Hepatocyte (in vitro differentiated cells): ENCODE results near the gene CD160. TPM values are rescaled to one million over a fixed set of nuclear protein-coding genes. Genes with fewer than 3 reads are reported as not detected.

ENCODE experiments used
- DNase-seq: peaks from one replicate; pipeline ENCODE4 v3.0.0-alpha.2; 2016; ENCODE audit warnings: low spot score
- H2AFZ ChIP-seq: fragments of 200-600 bp; sonication (generic); 2 replicates; pipeline ENCODE4 v1.6.0; 2016; ENCODE audit warnings: antibody characterized with exemption, mild to moderate bottlenecking
- H3K27ac ChIP-seq: fragments of 200-600 bp; sonication (generic); 2 replicates; pipeline ENCODE4 v1.5.1; 2016; ENCODE audit warnings: mild to moderate bottlenecking
- H3K27me3 ChIP-seq: fragments of 200-600 bp; sonication (generic); 2 replicates; pipeline ENCODE4 v1.6.1; 2016
- H3K36me3 ChIP-seq: fragments of 200-600 bp; sonication (generic); replicated peaks from 2 replicates; pipeline ENCODE4 v1.5.1; 2016; ENCODE audit warnings: low read depth; ENCODE audit not compliant: insufficient read depth
- H3K4me1 ChIP-seq: fragments of 200-600 bp; sonication (generic); 2 replicates; pipeline ENCODE4 v1.5.1; 2016; ENCODE audit warnings: mild to moderate bottlenecking, moderate library complexity; ENCODE audit not compliant: insufficient read depth
- H3K4me2 ChIP-seq: fragments of 200-600 bp; sonication (generic); 2 replicates; pipeline ENCODE4 v1.6.0; 2016
- H3K4me3 ChIP-seq: fragments of 200-600 bp; sonication (generic); 2 replicates; pipeline ENCODE4 v1.5.1; 2016; ENCODE audit warnings: mild to moderate bottlenecking
- H3K79me2 ChIP-seq: fragments of 200-600 bp; sonication (generic); 2 replicates; pipeline ENCODE4 v1.6.0; 2017; ENCODE audit warnings: mild to moderate bottlenecking
- H3K9me2 ChIP-seq: fragments of 200-600 bp; sonication (generic); replicated peaks from 2 replicates; pipeline ENCODE4 v1.6.0; 2017; ENCODE audit warnings: mild to moderate bottlenecking; ENCODE audit not compliant: insufficient read depth
- H3K9me3 ChIP-seq: fragments of 200-600 bp; sonication (generic); 2 replicates; pipeline ENCODE4 v1.5.1; 2016; ENCODE audit warnings: low read depth, mild to moderate bottlenecking
- H4K20me1 ChIP-seq: fragments of 200-600 bp; sonication (generic); 2 replicates; pipeline ENCODE4 v1.6.0; 2016; ENCODE audit warnings: mild to moderate bottlenecking; ENCODE audit not compliant: insufficient read depth, poor library complexity, severe bottlenecking
- CTCF ChIP-seq: fragments of 200-600 bp; sonication (generic); IDR thresholded peaks from 2 replicates; pipeline ENCODE4 v1.5.1; 2016; ENCODE audit warnings: antibody characterized with exemption, mild to moderate bottlenecking; ENCODE audit not compliant: poor library complexity
- EZH2 ChIP-seq: fragments of 200-600 bp; sonication (generic); IDR thresholded peaks from 2 replicates; pipeline ENCODE4 v1.6.1; 2016; ENCODE audit warnings: antibody characterized with exemption, mild to moderate bottlenecking, borderline replicate concordance
- EZH2phosphoT487 ChIP-seq: fragments of 200-600 bp; sonication (generic); IDR thresholded peaks from one replicate; pipeline ENCODE4 v1.6.1; 2018; ENCODE audit warnings: antibody characterized with exemption, mild to moderate bottlenecking, low read depth, moderate library complexity; ENCODE audit not compliant: unreplicated experiment, severe bottlenecking
- WGBS: methylation state at CpG from one replicate; pipeline ENCODE4 v1.1.6; 2016; ENCODE audit warnings: low lambda C conversion rate; ENCODE audit errors: missing lambda C conversion rate; 5-methylcytosine and 5-hydroxymethylcytosine counted together
- polyA plus RNA-seq: library from polyadenylated mRNA; unstranded; fragments of >200 nt; fragmentation: Nextera tagmentation; extraction: Ambion mirVana; gene quantifications from 2 replicates; pipeline ENCODE4 v1.2.1, GENCODE V29; 2016
- total RNA-seq: library from RNA; depleted of rRNA; stranded (reverse); fragments of >200 nt; gene quantifications from 2 replicates; pipeline ENCODE4 v1.2.3, GENCODE V29; 2014

CD160 gene
- total and polyA plus RNA-seq, 2 experiments from 2014 or later: not detected

- H3K27ac ChIP-seq: no peak overlapping the region
- whole genome bisulfite sequencing: 92% methylated on average over 3 of the region's 3 CpGs
Measured at GRCh38 chr1:145696630-145696960, 22.7 kb upstream of the CD160 start.

GRCh38 chr1:145701306-145701862, 17.9 kb upstream of the CD160 start:
- no peaks in the 10 kb centered on the region for H3K9me2 ChIP-seq
- H3K4me2 ChIP-seq: no peak overlapping the region
- TF ChIP-seq CTCF (no peak), EZH2 (no peak), EZH2phosphoT487 (no peak)
- 57% methylated on average over 2 of the region's 2 CpGs for WGBS
- H3K4me3 ChIP-seq: no peak overlapping the region
- no peaks in the 10 kb centered on the region for H3K27me3 ChIP-seq
- no peak overlapping the region for H3K27ac ChIP-seq
- DNase-seq: no peak
- H3K9me3 ChIP-seq: no peaks in the 10 kb centered on the region
- peaks cover 28% of the 10 kb centered on the region for H3K79me2 ChIP-seq
- no peaks in the 10 kb centered on the region for H4K20me1 ChIP-seq
- no peak overlapping the region for H2AFZ ChIP-seq
- peaks cover 6% of the 10 kb centered on the region for H3K4me1 ChIP-seq
- no peaks in the 10 kb centered on the region for H3K36me3 ChIP-seq

More at GRCh38 chr1:145696630-145696960, 22.7 kb upstream of the CD160 start:
- Histone ChIP-seq H3K27me3 (no peaks in the 10 kb centered on the region), H3K9me3 (no peaks in the 10 kb centered on the region), H3K4me3 (no peak overlapping the region), H3K4me1 (no peaks in the 10 kb centered on the region), H4K20me1 (no peaks in the 10 kb centered on the region), H3K9me2 (no peaks in the 10 kb centered on the region), H3K36me3 (no peaks in the 10 kb centered on the region), H2AFZ (no peak overlapping the region), H3K79me2 (peaks cover 4% of the 10 kb centered on the region), H3K4me2 (no peak overlapping the region)
- no peak for DNase-seq
- no peak for TF ChIP-seq EZH2phosphoT487
- no peak for TF ChIP-seq CTCF
- TF ChIP-seq EZH2: no peak

- H2AFZ ChIP-seq: no peak overlapping the region
- no peak overlapping the region for H3K4me2 ChIP-seq
- H3K79me2 ChIP-seq: peaks cover 28% of the 10 kb centered on the region
- no peak for TF ChIP-seq CTCF
- TF ChIP-seq EZH2: no peak
- TF ChIP-seq EZH2phosphoT487: no peak
- 87% methylated on average over 2 of the region's 2 CpGs for WGBS
- no peaks in the 10 kb centered on the region for H3K36me3 ChIP-seq
- no peaks in the 10 kb centered on the region for H3K27me3 ChIP-seq
- DNase-seq: no peak
- no peaks in the 10 kb centered on the region for H3K9me2 ChIP-seq
- H3K9me3 ChIP-seq: no peaks in the 10 kb centered on the region
- H3K4me3 ChIP-seq: no peak overlapping the region
- H4K20me1 ChIP-seq: no peaks in the 10 kb centered on the region
- no peak overlapping the region for H3K27ac ChIP-seq
- H3K4me1 ChIP-seq: peaks cover 13% of the 10 kb centered on the region
Measured at GRCh38 chr1:145702052-145702451, 17.2 kb upstream of the CD160 start.

GRCh38 chr1:145702826-145703225, 16.5 kb upstream of the CD160 start:
- Histone ChIP-seq H2AFZ (no peak overlapping the region), H3K4me1 (peaks cover 18% of the 10 kb centered on the region), H3K27ac (no peak overlapping the region), H3K79me2 (peaks cover 24% of the 10 kb centered on the region), H3K27me3 (no peaks in the 10 kb centered on the region), H3K4me3 (no peak overlapping the region), H3K36me3 (no peaks in the 10 kb centered on the region), H4K20me1 (no peaks in the 10 kb centered on the region), H3K9me3 (no peaks in the 10 kb centered on the region), H3K4me2 (no peak overlapping the region), H3K9me2 (no peaks in the 10 kb centered on the region)
- DNase-seq: no peak
- 89% methylated on average over 7 of the region's 7 CpGs for WGBS
- TF ChIP-seq EZH2phosphoT487: no peak
- no peak for TF ChIP-seq EZH2
- no peak for TF ChIP-seq CTCF
